Left lung (tissue), 10 donors: ENCODE data around the gene MYMK. TPM values are rescaled to one million over a fixed set of nuclear protein-coding genes. Genes with fewer than 3 reads are reported as not detected.
A peak's percentile ranks its signal among the peaks of the same experiment; 100 is the strongest.

ENCODE experiments used
- ATAC-seq: fragments of 200-7000 bp; cut with Tn5 transposase; one replicate; pipeline ENCODE4 v1.9.1; 2020; ENCODE audit warnings: moderate library complexity
- DNase-seq, 4 donors: peaks; one replicate each; pipeline ENCODE4 v3.0.0-alpha.2; 2013 to 2020
- H3K27ac ChIP-seq, 2 donors: fragments of 200-600 bp; sonication (generic) in 1 of 2; one replicate each; pipeline versions ENCODE4 v1.5.0 to v1.8.0; 2020 to 2021
- H3K27me3 ChIP-seq, 2 donors: fragments of 200-600 bp; sonication (generic) in 1 of 2; one replicate each; pipeline versions ENCODE4 v1.5.0 to v1.8.0; 2020 to 2021
- H3K36me3 ChIP-seq, 2 donors: fragments of 200-600 bp; sonication (generic) in 1 of 2; one replicate each; pipeline versions ENCODE4 v1.5.0 to v1.8.0; 2020 to 2021
- H3K4me1 ChIP-seq, 2 donors: fragments of 200-600 bp; one replicate each; pipeline ENCODE4 v1.8.0; 2021
- H3K4me3 ChIP-seq, 2 donors: fragments of 200-600 bp; sonication (generic) in 1 of 2; one replicate each; pipeline versions ENCODE4 v1.5.0 to v1.8.0; 2020 to 2021; ENCODE audit warnings: mild to moderate bottlenecking in 1 of 2
- H3K9me3 ChIP-seq, 2 donors: fragments of 200-600 bp; sonication (generic) in 1 of 2; one replicate each; pipeline versions ENCODE4 v1.5.0 to v1.8.0; 2020 to 2021
- CTCF ChIP-seq, 2 donors: fragments of 200-600 bp; sonication (generic) in 1 of 2; IDR thresholded peaks; one replicate each; pipeline versions ENCODE4 v1.5.0 to v1.8.0; 2021; ENCODE audit warnings: antibody characterized with exemption in 2 of 2
- intact Hi-C, 2 donors: fragments of 100-400 bp; cut with DNase I; formaldehyde crosslinking; loops; one replicate each; pipeline versions ENCODE4 v1.11.2 to v1.14.2; 2022
- polyA plus RNA-seq, 6 donors: library from polyadenylated mRNA; unstranded; fragments of 120-200 nt; gene quantifications; one replicate each; pipeline ENCODE4 v1.2.1, GENCODE V29; 2013; ENCODE audit not compliant: insufficient read length in 6 of 6
- total RNA-seq, 2 donors: library from RNA; stranded (reverse); fragmentation: NEBNext Ultra II Directional; extraction: Animal tissue kit (Norgen Biotek cat#: 25700); gene quantifications; one replicate each; pipeline ENCODE4 v1.2.1, GENCODE V29; 2021
- donor health status: DM: no; HTN: yes; CAD: no.
- donor health status: DM: no; HTN: no; CAD: no.

MYMK gene
- total and polyA plus RNA-seq, 8 donors = not detected

DNA sequence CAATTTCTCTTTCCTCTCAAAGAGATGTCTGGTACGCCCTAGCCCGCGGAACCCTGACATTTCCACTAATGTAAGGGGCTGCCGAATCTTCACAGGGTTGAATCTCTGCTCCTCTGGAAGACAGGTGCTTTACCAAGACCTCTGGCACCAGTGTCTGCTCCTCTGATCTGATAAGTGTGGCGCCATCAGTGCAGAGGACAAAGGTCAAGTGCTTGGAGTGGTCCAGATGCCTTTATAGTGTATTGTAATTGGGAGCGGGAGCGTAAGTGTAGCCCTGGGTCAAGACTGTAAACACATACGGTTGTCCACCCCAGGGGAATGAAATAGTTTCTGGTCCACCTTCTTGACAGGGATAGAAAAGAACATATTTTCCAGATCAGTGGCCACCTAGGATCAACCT lies 27.5 kb upstream of the MYMK start:
- no peak overlapping the region for H3K27ac ChIP-seq
- H3K36me3 ChIP-seq = peaks cover 0 to 4% of the 10 kb centered on the region in 2 donors
- no peaks in the 10 kb centered on the region for H3K27me3 ChIP-seq
- ATAC-seq (no peak), DNase-seq (no peak)
- intact Hi-C loops = no loop called here
- peaks cover 0 to 2% of the 10 kb centered on the region in 2 donors for H3K4me1 ChIP-seq
- H3K4me3 ChIP-seq = no peak overlapping the region
- TF ChIP-seq CTCF (IDR thresholded peaks at IDR 0.05) = no peak
- H3K9me3 ChIP-seq = no peaks in the 10 kb centered on the region

DNA sequence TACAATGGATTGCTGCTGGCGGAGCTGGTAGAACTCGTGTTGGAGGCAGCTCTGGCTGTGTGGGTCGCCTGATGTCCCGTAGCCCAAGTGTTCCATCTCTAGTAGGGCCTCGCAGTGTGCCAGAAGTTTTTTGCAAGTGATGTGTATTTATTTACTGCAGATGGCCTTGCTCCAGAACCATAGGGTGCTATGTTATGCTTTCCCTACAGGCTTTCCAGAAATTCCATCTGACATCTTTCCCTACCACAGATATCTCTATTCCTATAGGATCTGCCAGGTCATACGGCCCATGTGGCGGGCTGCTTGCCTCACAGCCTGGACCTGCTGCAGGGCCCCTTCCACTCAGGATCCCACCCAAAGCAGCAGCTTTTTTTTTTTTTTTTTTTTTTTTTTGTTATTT lies 26.7 kb upstream of the MYMK start:
- intact Hi-C loops = no loop called here
- Histone ChIP-seq H3K36me3 (peaks cover 0 to 4% of the 10 kb centered on the region in 2 donors), H3K9me3 (no peaks in the 10 kb centered on the region), H3K4me3 (no peak overlapping the region), H3K4me1 (peaks cover under 1 to 2% of the 10 kb centered on the region in 2 donors), H3K27me3 (no peaks in the 10 kb centered on the region), H3K27ac (no peak overlapping the region)
- no peak for ATAC-seq
- DNase-seq = peak in 1 of 4 donors; percentile 81
- TF ChIP-seq CTCF (IDR thresholded peaks at IDR 0.05) = no peak

DNA sequence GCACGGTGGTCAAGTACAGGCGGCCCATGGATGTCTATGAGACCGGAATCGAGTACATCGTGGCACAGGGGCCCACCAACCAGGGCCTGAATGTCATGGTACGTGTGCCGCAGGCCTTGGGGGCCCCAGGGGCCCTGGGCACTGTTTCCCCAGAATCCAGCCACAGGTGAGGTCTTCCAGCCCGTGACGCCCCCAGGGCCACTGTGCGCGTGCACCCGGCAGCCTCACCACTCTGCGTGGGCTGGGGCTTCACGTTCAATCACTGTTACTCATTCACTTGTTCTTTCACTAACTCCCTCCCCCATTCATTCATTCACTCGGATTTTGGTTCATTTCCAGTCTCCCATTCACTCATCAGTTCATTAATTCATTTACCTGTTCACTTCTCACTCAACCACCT lies 22.4 kb upstream of the MYMK start:
- peaks cover 10 to 36% of the 10 kb centered on the region in 2 donors for H3K4me1 ChIP-seq
- intact Hi-C loops = no loop called here
- no peaks in the 10 kb centered on the region for H3K36me3 ChIP-seq
- no peak for DNase-seq
- H3K27me3 ChIP-seq = no peaks in the 10 kb centered on the region
- no peaks in the 10 kb centered on the region for H3K9me3 ChIP-seq
- no peak for ATAC-seq
- TF ChIP-seq CTCF (IDR thresholded peaks at IDR 0.05) = no peak
- H3K27ac ChIP-seq = no peak overlapping the region
- no peak overlapping the region for H3K4me3 ChIP-seq

- Histone ChIP-seq H3K9me3 (no peaks in the 10 kb centered on the region), H3K27me3 (no peaks in the 10 kb centered on the region), H3K4me3 (no peak overlapping the region), H3K36me3 (no peaks in the 10 kb centered on the region), H3K4me1 (peaks cover 10 to 36% of the 10 kb centered on the region in 2 donors), H3K27ac (no peak overlapping the region)
- intact Hi-C loops = no loop called here
- no peak for TF ChIP-seq CTCF (IDR thresholded peaks at IDR 0.05)
- no peak for DNase-seq
- no peak for ATAC-seq
These were observed 21.5 kb upstream of the MYMK start for GRCh38 chr9:133546287-133546680.

GRCh38 chr9:133545494-133546286 lies 20.9 kb upstream of the MYMK start:
- peaks cover 0 to 2% of the 10 kb centered on the region in 2 donors for H3K27me3 ChIP-seq
- no peak overlapping the region for H3K4me3 ChIP-seq
- ATAC-seq (peak; percentile 36), DNase-seq (peak in 1 of 4 donors; percentile 53)
- H3K4me1 ChIP-seq = peaks cover 10 to 38% of the 10 kb centered on the region in 2 donors
- intact Hi-C loops = no loop called here
- H3K9me3 ChIP-seq = no peaks in the 10 kb centered on the region
- peak overlapping the region in 1 of 2 donors; percentile 41 for H3K27ac ChIP-seq
- no peaks in the 10 kb centered on the region for H3K36me3 ChIP-seq
- TF ChIP-seq CTCF (IDR thresholded peaks at IDR 0.05) = no peak
